GM23338 (cell line): ENCODE data around the gene RAD51D. TPM values are rescaled to one million over a fixed set of nuclear protein-coding genes. Genes with fewer than 3 reads are reported as not detected.

Source experiments
- ATAC-seq: fragments of 200-7000 bp; cut with Tn5 transposase; 3 replicates; pipeline ENCODE4 v1.9.1; 2020
- DNase-seq: peaks from one replicate; pipeline ENCODE4 v3.0.0-alpha.2; 2015; ENCODE audit warnings: low spot score
- H2AFZ ChIP-seq: fragments of 200-600 bp; sonication (generic); 2 replicates; pipeline ENCODE4 v1.8.0; 2016; ENCODE audit warnings: antibody characterized with exemption, mild to moderate bottlenecking, moderate library complexity
- H3F3A ChIP-seq: fragments of 200-600 bp; sonication (generic); replicated peaks from 2 replicates; pipeline ENCODE4 v1.8.0; 2017; ENCODE audit warnings: antibody characterized with exemption, mixed run types, low read depth
- H3K27ac ChIP-seq: fragments of 200-600 bp; sonication (generic); 2 replicates; pipeline ENCODE4 v1.6.1; 2016; ENCODE audit warnings: low read depth
- H3K27me3 ChIP-seq: fragments of 200-600 bp; sonication (generic); 2 replicates; pipeline ENCODE4 v1.8.0; 2016; ENCODE audit warnings: mild to moderate bottlenecking, mixed run types, moderate library complexity; ENCODE audit not compliant: insufficient read depth
- H3K36me3 ChIP-seq: fragments of 200-600 bp; sonication (generic); 2 replicates; pipeline ENCODE4 v1.8.0; 2016; ENCODE audit warnings: mild to moderate bottlenecking; ENCODE audit not compliant: insufficient read depth
- H3K4me1 ChIP-seq: fragments of 200-600 bp; sonication (generic); 2 replicates; pipeline ENCODE4 v1.8.0; 2016; ENCODE audit warnings: mild to moderate bottlenecking, moderate library complexity; ENCODE audit not compliant: insufficient read depth
- H3K4me2 ChIP-seq: fragments of 200-600 bp; sonication (generic); 2 replicates; pipeline ENCODE4 v1.7.1; 2017; ENCODE audit warnings: mixed run types
- H3K4me3 ChIP-seq: fragments of 200-600 bp; sonication (generic); 2 replicates; pipeline ENCODE4 v1.6.1; 2016; ENCODE audit warnings: mixed run types
- H3K79me2 ChIP-seq: fragments of 200-600 bp; sonication (generic); replicated peaks from 2 replicates; pipeline ENCODE4 v1.8.0; 2017; ENCODE audit warnings: mild to moderate bottlenecking; ENCODE audit not compliant: insufficient read depth
- H3K9me2 ChIP-seq: fragments of 200-600 bp; sonication (generic); 2 replicates; pipeline ENCODE4 v1.8.0; 2017; ENCODE audit not compliant: insufficient read depth
- H4K20me1 ChIP-seq: fragments of 200-600 bp; sonication (generic); replicated peaks from 2 replicates; pipeline ENCODE4 v1.8.0; 2017; ENCODE audit warnings: mild to moderate bottlenecking; ENCODE audit not compliant: insufficient read depth
- H3K27ac Mint-ChIP-seq: 2 replicates; pipeline ENCODE4 v1.8.0; 2020; ENCODE audit warnings: inconsistent platforms, mild to moderate bottlenecking, moderate library complexity, mixed read lengths
- H3K27me3 Mint-ChIP-seq: 3 replicates; pipeline ENCODE4 v1.8.0; 2022; ENCODE audit warnings: low read depth, mild to moderate bottlenecking, moderate library complexity, mixed read lengths, inconsistent platforms; ENCODE audit not compliant: insufficient read depth, poor library complexity
- H3K36me3 Mint-ChIP-seq: 3 replicates; pipeline ENCODE4 v1.8.0; 2021; ENCODE audit warnings: low read depth, mild to moderate bottlenecking, inconsistent platforms, moderate library complexity, mixed read lengths
- H3K4me1 Mint-ChIP-seq: 3 replicates; pipeline ENCODE4 v1.8.0; 2020; ENCODE audit warnings: mild to moderate bottlenecking, inconsistent platforms, mixed read lengths
- H3K4me3 Mint-ChIP-seq: 3 replicates; pipeline ENCODE4 v1.8.0; 2021; ENCODE audit warnings: moderate library complexity, mild to moderate bottlenecking, inconsistent platforms, mixed read lengths
- H3K9me3 Mint-ChIP-seq: 3 replicates; pipeline ENCODE4 v1.8.0; 2020; ENCODE audit warnings: moderate library complexity, mild to moderate bottlenecking, inconsistent platforms, mixed read lengths
- EZH2 ChIP-seq: fragments of 200-600 bp; sonication (generic); IDR thresholded peaks from one replicate; pipeline ENCODE4 v1.8.0; 2017; ENCODE audit warnings: antibody characterized with exemption, mild to moderate bottlenecking, low read depth; ENCODE audit not compliant: unreplicated experiment
- EZH2phosphoT487 ChIP-seq: fragments of 200-600 bp; sonication (generic); IDR thresholded peaks from one replicate; pipeline ENCODE4 v1.8.1; 2018; ENCODE audit warnings: antibody characterized with exemption; ENCODE audit not compliant: unreplicated experiment
- JUNB ChIP-seq: IDR thresholded peaks from one replicate; pipeline ENCODE4 v1.6.1; 2016; ENCODE audit warnings: antibody characterized with exemption; ENCODE audit not compliant: unreplicated experiment
- NANOG ChIP-seq: IDR thresholded peaks from 2 replicates; pipeline ENCODE4 v1.6.1; 2016; ENCODE audit warnings: antibody characterized with exemption, borderline replicate concordance
- POLR2AphosphoS5 ChIP-seq: IDR thresholded peaks from 2 replicates; pipeline ENCODE4 v1.6.1; 2016; ENCODE audit warnings: antibody characterized with exemption, low read depth
- REST ChIP-seq: IDR thresholded peaks from one replicate; pipeline ENCODE4 v1.6.1; 2018; ENCODE audit warnings: antibody characterized with exemption; ENCODE audit not compliant: unreplicated experiment
- STAT1 ChIP-seq: IDR thresholded peaks from one replicate; pipeline ENCODE4 v1.6.1; 2016; ENCODE audit warnings: antibody characterized with exemption; ENCODE audit not compliant: unreplicated experiment
- ZNF114 ChIP-seq: fragments of 250-450 bp; sonication (Bioruptor Pico); IDR thresholded peaks from 2 replicates; pipeline ENCODE4 v1.5.0; 2020; ENCODE audit warnings: mild to moderate bottlenecking, moderate library complexity
- ZNF331 ChIP-seq: fragments of 250-450 bp; sonication (Bioruptor Pico); IDR thresholded peaks from 2 replicates; pipeline ENCODE4 v1.5.0; 2020; ENCODE audit warnings: low read depth, mild to moderate bottlenecking, moderate library complexity
- polyA plus RNA-seq: library from polyadenylated mRNA; unstranded; fragments of >200 nt; fragmentation: Nextera tagmentation; extraction: Ambion mirVana; gene quantifications from 2 replicates; pipeline ENCODE4 v1.2.1, GENCODE V29; 2016
- total RNA-seq: library from RNA; depleted of rRNA; stranded (reverse); fragments of >200 nt; shearing (Covaris generic); gene quantifications from 2 replicates; pipeline ENCODE4 v1.2.3, GENCODE V29; 2014
- TF ChIP-seq, protein P1 (sequence below): IDR thresholded peaks from 2 replicates; pipeline ENCODE4 v1.6.1; 2016; ENCODE audit warnings: antibody characterized with exemption
- TF ChIP-seq, protein P2 (sequence below): fragments of 250-450 bp; sonication (Bioruptor Pico); IDR thresholded peaks from 2 replicates; pipeline ENCODE4 v1.5.0; 2020; ENCODE audit warnings: mild to moderate bottlenecking, moderate library complexity

RAD51D gene
- total and polyA plus RNA-seq, 2 experiments from 2014 or later, result 5.9 to 11.0 TPM

DNA sequence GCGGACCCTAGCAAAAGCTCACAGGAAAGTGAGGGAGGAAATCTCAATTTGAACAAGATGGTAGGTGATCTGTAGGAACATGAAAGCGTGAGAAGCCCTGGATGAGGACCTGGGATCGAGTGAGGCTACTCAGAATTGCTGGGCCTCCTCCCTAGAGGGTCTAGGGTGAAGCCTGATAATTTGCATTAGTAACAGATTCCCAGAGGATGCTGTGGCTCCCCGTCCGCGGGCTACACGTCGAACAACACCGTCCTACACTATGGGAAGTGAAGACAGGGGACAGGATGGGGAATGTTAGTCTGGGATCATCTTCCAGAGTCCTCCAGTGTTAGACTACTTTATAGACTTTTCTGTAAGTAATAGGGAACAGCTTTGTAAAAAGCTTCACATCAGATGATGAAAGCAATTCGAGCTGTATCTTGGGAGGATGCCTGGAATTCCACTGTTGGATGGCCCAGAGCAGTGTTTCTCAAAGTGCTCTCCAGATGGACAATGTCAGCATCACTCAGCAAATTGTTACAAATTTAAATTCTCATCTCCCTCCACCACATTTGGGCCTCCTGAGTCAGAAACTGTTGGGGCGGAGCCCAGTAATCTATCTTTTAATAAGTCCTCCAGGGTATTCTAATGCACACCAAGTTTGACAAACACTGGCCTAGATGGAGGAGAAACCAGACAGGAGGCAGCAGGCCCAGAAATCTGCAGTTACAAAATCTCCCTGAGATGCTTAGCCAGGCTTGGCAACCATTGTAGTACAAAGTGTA lies 8.3 kb upstream of the RAD51D start (continued):
- TF ChIP-seq, protein P1, sequence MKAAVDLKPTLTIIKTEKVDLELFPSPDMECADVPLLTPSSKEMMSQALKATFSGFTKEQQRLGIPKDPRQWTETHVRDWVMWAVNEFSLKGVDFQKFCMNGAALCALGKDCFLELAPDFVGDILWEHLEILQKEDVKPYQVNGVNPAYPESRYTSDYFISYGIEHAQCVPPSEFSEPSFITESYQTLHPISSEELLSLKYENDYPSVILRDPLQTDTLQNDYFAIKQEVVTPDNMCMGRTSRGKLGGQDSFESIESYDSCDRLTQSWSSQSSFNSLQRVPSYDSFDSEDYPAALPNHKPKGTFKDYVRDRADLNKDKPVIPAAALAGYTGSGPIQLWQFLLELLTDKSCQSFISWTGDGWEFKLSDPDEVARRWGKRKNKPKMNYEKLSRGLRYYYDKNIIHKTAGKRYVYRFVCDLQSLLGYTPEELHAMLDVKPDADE, result no peak
- TF ChIP-seq NANOG (no peak), ZNF114 (no peak), ZNF331 (CRISPR knock-in tag) (no peak)
- TF ChIP-seq, protein P2, sequence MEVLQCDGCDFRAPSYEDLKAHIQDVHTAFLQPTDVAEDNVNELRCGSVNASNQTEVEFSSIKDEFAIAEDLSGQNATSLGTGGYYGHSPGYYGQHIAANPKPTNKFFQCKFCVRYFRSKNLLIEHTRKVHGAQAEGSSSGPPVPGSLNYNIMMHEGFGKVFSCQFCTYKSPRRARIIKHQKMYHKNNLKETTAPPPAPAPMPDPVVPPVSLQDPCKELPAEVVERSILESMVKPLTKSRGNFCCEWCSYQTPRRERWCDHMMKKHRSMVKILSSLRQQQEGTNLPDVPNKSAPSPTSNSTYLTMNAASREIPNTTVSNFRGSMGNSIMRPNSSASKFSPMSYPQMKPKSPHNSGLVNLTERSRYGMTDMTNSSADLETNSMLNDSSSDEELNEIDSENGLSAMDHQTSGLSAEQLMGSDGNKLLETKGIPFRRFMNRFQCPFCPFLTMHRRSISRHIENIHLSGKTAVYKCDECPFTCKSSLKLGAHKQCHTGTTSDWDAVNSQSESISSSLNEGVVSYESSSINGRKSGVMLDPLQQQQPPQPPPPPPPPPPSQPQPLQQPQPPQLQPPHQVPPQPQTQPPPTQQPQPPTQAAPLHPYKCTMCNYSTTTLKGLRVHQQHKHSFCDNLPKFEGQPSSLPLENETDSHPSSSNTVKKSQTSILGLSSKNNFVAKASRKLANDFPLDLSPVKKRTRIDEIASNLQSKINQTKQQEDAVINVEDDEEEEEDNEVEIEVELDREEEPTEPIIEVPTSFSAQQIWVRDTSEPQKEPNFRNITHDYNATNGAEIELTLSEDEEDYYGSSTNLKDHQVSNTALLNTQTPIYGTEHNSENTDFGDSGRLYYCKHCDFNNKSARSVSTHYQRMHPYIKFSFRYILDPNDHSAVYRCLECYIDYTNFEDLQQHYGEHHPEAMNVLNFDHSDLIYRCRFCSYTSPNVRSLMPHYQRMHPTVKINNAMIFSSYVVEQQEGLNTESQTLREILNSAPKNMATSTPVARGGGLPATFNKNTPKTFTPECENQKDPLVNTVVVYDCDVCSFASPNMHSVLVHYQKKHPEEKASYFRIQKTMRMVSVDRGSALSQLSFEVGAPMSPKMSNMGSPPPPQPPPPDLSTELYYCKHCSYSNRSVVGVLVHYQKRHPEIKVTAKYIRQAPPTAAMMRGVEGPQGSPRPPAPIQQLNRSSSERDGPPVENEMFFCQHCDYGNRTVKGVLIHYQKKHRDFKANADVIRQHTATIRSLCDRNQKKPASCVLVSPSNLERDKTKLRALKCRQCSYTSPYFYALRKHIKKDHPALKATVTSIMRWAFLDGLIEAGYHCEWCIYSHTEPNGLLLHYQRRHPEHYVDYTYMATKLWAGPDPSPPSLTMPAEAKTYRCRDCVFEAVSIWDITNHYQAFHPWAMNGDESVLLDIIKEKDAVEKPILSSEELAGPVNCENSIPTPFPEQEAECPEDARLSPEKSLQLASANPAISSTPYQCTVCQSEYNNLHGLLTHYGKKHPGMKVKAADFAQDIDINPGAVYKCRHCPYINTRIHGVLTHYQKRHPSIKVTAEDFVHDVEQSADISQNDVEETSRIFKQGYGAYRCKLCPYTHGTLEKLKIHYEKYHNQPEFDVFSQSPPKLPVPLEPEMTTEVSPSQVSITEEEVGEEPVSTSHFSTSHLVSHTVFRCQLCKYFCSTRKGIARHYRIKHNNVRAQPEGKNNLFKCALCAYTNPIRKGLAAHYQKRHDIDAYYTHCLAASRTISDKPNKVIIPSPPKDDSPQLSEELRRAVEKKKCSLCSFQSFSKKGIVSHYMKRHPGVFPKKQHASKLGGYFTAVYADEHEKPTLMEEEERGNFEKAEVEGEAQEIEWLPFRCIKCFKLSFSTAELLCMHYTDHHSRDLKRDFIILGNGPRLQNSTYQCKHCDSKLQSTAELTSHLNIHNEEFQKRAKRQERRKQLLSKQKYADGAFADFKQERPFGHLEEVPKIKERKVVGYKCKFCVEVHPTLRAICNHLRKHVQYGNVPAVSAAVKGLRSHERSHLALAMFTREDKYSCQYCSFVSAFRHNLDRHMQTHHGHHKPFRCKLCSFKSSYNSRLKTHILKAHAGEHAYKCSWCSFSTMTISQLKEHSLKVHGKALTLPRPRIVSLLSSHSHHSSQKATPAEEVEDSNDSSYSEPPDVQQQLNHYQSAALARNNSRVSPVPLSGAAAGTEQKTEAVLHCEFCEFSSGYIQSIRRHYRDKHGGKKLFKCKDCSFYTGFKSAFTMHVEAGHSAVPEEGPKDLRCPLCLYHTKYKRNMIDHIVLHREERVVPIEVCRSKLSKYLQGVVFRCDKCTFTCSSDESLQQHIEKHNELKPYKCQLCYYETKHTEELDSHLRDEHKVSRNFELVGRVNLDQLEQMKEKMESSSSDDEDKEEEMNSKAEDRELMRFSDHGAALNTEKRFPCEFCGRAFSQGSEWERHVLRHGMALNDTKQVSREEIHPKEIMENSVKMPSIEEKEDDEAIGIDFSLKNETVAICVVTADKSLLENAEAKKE (CRISPR knock-in tag), result no peak

- no peak for DNase-seq
- Histone ChIP-seq H3K36me3 (no peaks in the 10 kb centered on the region), H3K27ac (no peak within 1 kb of the TSS), H3K4me3 (no peak within 1 kb of the TSS), H3K27me3 (peaks cover 7% of the 10 kb centered on the region; the same call in 1 of the 2 replicates), H3K4me2 (no peak within 1 kb of the TSS), H3K9me2 (no peaks in the 10 kb centered on the region), H3F3A (0 out of 2 replicates have a peak, but pooled peaks cover 4% of the 10 kb centered on the region), H2AFZ (no peak within 1 kb of the TSS), H3K79me2 (0 out of 2 replicates have a peak, but pooled peaks cover 4% of the 10 kb centered on the region), H4K20me1 (no peaks in the 10 kb centered on the region), H3K4me1 (peaks cover 3% of the 10 kb centered on the region; the same call in 1 of the 2 replicates)
- Mint-ChIP-seq H3K27me3 (peaks cover 22% of the 10 kb centered on the region), H3K4me3 (no peak within 1 kb of the TSS), H3K9me3 (no peaks in the 10 kb centered on the region), H3K4me1 (peaks cover 17% of the 10 kb centered on the region), H3K27ac (no peak within 1 kb of the TSS), H3K36me3 (peaks cover 13% of the 10 kb centered on the region)
- no peak for ATAC-seq
- TF ChIP-seq POLR2AphosphoS5, result no peak
- TF ChIP-seq, protein P1, result no peak
- TF ChIP-seq JUNB, result no peak
- no peak for TF ChIP-seq STAT1
- no peak for TF ChIP-seq EZH2phosphoT487
- no peak for TF ChIP-seq REST
- no peak for TF ChIP-seq EZH2
Observed at GRCh38 chr17:35121315-35121714, 1.7 kb upstream of the RAD51D start, which contains the start of gene FNDC8. TSS of gene FNDC8 (plus strand) at chr17:35121615. CDS start at chr17:35121694, 79 bp downstream.
